ENCODE results near the gene HS6ST1. TPM values are rescaled to one million over a fixed set of nuclear protein-coding genes. Genes with fewer than 3 reads are reported as not detected.

The HS6ST1 gene
- total RNA-seq, 2 donors from 2014 or later: 19.0 to 25.8 TPM

- H3K9me3 ChIP-seq: no peaks in the 10 kb centered on the region
- H3K36me3 ChIP-seq: no peaks in the 10 kb centered on the region
- no peaks in the 10 kb centered on the region for H3K27me3 ChIP-seq
- peaks cover 0 to 19% of the 10 kb centered on the region in 2 donors for H3K4me1 ChIP-seq
- no peak overlapping the region for H3K27ac ChIP-seq
- H3K4me3 ChIP-seq: no peak overlapping the region
- TF ChIP-seq, protein P1, sequence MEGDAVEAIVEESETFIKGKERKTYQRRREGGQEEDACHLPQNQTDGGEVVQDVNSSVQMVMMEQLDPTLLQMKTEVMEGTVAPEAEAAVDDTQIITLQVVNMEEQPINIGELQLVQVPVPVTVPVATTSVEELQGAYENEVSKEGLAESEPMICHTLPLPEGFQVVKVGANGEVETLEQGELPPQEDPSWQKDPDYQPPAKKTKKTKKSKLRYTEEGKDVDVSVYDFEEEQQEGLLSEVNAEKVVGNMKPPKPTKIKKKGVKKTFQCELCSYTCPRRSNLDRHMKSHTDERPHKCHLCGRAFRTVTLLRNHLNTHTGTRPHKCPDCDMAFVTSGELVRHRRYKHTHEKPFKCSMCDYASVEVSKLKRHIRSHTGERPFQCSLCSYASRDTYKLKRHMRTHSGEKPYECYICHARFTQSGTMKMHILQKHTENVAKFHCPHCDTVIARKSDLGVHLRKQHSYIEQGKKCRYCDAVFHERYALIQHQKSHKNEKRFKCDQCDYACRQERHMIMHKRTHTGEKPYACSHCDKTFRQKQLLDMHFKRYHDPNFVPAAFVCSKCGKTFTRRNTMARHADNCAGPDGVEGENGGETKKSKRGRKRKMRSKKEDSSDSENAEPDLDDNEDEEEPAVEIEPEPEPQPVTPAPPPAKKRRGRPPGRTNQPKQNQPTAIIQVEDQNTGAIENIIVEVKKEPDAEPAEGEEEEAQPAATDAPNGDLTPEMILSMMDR (IDR thresholded peaks at IDR 0.05): no peak
- DNase-seq (ENCODE audit: low spot score): no peak
These were observed 29.9 kb downstream of the HS6ST1 start for GRCh38 chr2:128288781-128289180.

DNA sequence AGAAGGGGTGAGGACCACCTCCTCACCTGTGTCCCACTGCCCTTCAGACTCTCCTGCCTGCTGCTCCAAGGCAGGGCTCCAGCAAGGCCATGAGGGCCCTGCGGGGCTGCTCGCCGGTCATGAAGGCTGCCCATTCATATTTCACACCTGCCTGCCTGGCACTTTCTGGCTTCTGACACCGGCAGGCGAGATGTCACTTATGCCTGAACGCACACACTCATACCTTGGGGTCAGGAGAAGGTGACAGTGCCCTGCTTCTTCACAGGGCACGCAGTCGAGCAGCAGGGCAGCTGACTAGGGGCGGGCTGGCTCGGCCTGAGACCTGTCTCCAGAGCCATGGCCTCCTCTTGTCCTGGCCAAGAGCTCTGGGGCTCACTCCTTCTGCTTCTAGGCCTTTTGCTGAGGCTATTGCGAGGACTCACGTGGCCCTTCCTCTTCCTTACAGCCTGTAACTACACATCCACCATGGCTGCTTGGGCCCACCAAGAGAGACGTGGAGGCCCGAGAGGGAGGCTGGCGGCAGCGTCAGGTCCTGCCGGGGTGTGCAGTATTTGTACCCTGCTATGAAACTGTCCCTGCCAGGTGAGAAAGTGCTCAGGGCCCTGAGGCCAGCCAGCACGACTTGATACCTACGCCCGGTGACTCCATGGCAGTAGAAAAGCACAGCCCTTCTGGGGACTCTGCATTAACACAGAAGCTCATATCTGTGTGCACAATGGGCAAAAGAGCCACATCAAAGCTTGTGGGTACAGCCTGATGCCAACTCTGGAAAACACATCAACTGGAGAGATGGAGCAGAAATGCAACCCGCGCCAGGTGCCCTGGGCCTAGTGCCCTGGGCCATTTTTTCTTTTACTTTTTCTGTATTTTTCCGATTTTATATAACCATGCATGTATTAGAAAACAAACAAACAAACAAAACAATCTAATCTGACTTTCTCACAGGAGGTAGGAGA lies 30.6 kb downstream of the HS6ST1 start:
- TF ChIP-seq, protein P1 (IDR thresholded peaks at IDR 0.05): no peak
- Histone ChIP-seq H3K4me1 (peaks cover 0 to 25% of the 10 kb centered on the region in 2 donors), H3K27ac (no peak overlapping the region), H3K36me3 (no peaks in the 10 kb centered on the region), H3K27me3 (no peaks in the 10 kb centered on the region), H3K9me3 (no peaks in the 10 kb centered on the region), H3K4me3 (no peak overlapping the region)
- no peak for DNase-seq (ENCODE audit: low spot score)

DNA sequence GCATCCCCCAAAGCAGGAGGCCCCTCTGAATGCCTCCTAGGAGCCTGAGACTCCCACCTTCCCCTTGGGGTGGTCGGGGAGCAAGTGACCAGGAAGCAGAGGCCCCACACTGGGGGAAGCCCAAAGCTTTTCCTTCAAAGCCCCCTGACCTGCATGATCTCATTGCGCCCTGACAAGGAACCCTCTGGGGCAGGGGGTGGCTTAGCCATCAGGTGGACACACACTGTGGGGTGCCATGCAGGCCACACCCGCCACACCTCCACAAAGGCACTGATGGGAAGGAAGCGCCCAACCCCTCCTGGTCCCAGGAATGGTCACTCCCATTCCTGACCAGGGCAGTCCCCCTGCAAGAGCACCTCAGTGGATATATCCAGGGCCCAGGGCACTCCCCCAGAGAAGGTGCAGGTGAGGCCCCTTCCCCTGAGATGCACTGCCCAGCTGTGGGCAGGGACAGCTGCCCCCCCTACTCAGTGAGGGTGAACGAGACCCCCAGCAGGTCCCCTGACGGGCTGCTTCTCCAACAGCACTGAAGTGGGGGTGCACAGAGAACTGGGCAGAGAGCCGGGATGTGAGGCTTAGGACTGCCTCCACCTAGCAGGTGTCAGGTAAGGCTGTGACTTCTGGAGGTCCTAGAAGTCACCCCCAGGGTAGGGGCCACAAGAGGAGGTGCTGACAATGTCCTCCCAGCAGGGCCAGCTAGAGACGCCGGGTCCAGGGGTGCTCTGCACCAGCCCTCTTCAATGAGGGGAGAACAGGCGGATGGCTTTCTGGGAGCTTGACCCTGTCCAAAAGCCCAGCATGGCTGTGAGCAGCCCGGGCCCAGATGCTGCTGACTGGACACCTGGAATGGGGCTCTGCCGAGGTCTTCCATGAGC lies 31.5 kb downstream of the HS6ST1 start:
- no peak for DNase-seq (ENCODE audit: low spot score)
- TF ChIP-seq, protein P1 (IDR thresholded peaks at IDR 0.05): no peak
- no peaks in the 10 kb centered on the region for H3K27me3 ChIP-seq
- no peak overlapping the region for H3K27ac ChIP-seq
- H3K36me3 ChIP-seq: no peaks in the 10 kb centered on the region
- H3K9me3 ChIP-seq: no peaks in the 10 kb centered on the region
- no peak overlapping the region for H3K4me3 ChIP-seq
- peaks cover 0 to 34% of the 10 kb centered on the region in 2 donors for H3K4me1 ChIP-seq

- DNase-seq (ENCODE audit: low spot score): no peak
These were observed 32.5 kb downstream of the HS6ST1 start for GRCh38 chr2:128286011-128286721.

More at GRCh38 chr2:128286011-128286721, 32.5 kb downstream of the HS6ST1 start:
- Histone ChIP-seq H3K27me3 (no peaks in the 10 kb centered on the region), H3K36me3 (no peaks in the 10 kb centered on the region), H3K4me1 (peaks cover 0 to 44% of the 10 kb centered on the region in 2 donors), H3K9me3 (no peaks in the 10 kb centered on the region), H3K4me3 (no peak overlapping the region), H3K27ac (no peak overlapping the region)
- TF ChIP-seq, protein P1 (IDR thresholded peaks at IDR 0.05): no peak

Measured in right atrium auricular region (tissue), 2 donors.